Spleen (tissue), 7 donors: ENCODE results near the gene INO80.

Experiments used
- POLR2A ChIP-seq, 3 donors: fragments of 450-650 bp; IDR thresholded peaks; one replicate each; pipeline ENCODE4 v1.5.1; 2017; ENCODE audit warnings: antibody characterized with exemption in 3 of 3, mild to moderate bottlenecking in 1 of 3
- POLR2AphosphoS5 ChIP-seq, 3 donors: sonication (generic); formaldehyde crosslinking; IDR thresholded peaks; one replicate each; pipeline ENCODE4 v1.5.1; 2017; ENCODE audit warnings: antibody characterized with exemption in 3 of 3
- TF ChIP-seq, protein P1 (sequence below), 11 experiments: fragments of 200-600 bp in 7 of 11; fragments of 450-650 bp in 4 of 11; sonication (generic) in 4 of 11; IDR thresholded peaks in 8 of 11; conservative IDR thresholded peaks in 3 of 11; 1 replicate in 7 of 11; 2 replicates in 4 of 11; pipeline versions ENCODE4 v1.4.0 to v1.8.0; 2016 to 2021; ENCODE audit warnings: antibody characterized with exemption in 11 of 11, inconsistent platforms in 4 of 11, mild to moderate bottlenecking in 1 of 11
- donor health status: DM: no; HTN: no; CAD: no; lungs with moderate emphysema.
- donor health status: DM: no; HTN: no; CAD: no.
- donor health status: DM: no; HTN: no; CAD: no.

GRCh38 chr15:41116962-41117252, 827 bp upstream of the INO80 start:
- TF ChIP-seq, protein P1, sequence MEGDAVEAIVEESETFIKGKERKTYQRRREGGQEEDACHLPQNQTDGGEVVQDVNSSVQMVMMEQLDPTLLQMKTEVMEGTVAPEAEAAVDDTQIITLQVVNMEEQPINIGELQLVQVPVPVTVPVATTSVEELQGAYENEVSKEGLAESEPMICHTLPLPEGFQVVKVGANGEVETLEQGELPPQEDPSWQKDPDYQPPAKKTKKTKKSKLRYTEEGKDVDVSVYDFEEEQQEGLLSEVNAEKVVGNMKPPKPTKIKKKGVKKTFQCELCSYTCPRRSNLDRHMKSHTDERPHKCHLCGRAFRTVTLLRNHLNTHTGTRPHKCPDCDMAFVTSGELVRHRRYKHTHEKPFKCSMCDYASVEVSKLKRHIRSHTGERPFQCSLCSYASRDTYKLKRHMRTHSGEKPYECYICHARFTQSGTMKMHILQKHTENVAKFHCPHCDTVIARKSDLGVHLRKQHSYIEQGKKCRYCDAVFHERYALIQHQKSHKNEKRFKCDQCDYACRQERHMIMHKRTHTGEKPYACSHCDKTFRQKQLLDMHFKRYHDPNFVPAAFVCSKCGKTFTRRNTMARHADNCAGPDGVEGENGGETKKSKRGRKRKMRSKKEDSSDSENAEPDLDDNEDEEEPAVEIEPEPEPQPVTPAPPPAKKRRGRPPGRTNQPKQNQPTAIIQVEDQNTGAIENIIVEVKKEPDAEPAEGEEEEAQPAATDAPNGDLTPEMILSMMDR (IDR thresholded peaks at IDR 0.05 in 8 of 11, conservative IDR thresholded peaks at IDR 0.05 in 3 of 11) = no peak
- TF ChIP-seq POLR2AphosphoS5 (IDR thresholded peaks at IDR 0.05) (no peak), POLR2A (IDR thresholded peaks at IDR 0.05) (no peak)
